Motor neuron (in vitro differentiated cells): ENCODE measurements around the gene LOXL1. TPM values are rescaled to one million over a fixed set of nuclear protein-coding genes. Genes with fewer than 3 reads are reported as not detected.
"Not testable (repeated sequence)": the region's sequence is repeated elsewhere in the genome, so short reads cannot be mapped to it uniquely, and the experiment has no call there.

Experiments used
- ATAC-seq, 8 experiments: fragments of 200-7000 bp; cut with Tn5 transposase; replicated peaks in 6 of 8; 2 replicates each; pipeline ENCODE4 v1.8.0; 2021; ENCODE audit warnings: mild to moderate bottlenecking in 8 of 8, moderate library complexity in 8 of 8
- H3K27ac ChIP-seq, 2 donors: fragments of 250-450 bp; sonication (Bioruptor Pico); 2 replicates each; pipeline ENCODE4 v1.9.0; 2021; ENCODE audit warnings: antibody characterized with exemption in 2 of 2, mild to moderate bottlenecking in 2 of 2, moderate library complexity in 1 of 2
- H3K4me1 ChIP-seq, 2 donors: fragments of 250-450 bp; sonication (Bioruptor Pico); replicated peaks in 1 of 2; 2 replicates each; pipeline ENCODE4 v1.6.1; 2021; ENCODE audit warnings: antibody characterized with exemption in 2 of 2, mild to moderate bottlenecking in 2 of 2, moderate library complexity in 1 of 2
- H3K4me3 ChIP-seq, 5 donors: fragments of 250-450 bp; sonication (Bioruptor Pico); 2 replicates each; pipeline ENCODE4 v1.9.0; 2021; ENCODE audit warnings: antibody characterized with exemption in 5 of 5, mild to moderate bottlenecking in 5 of 5, moderate library complexity in 4 of 5
- WGBS, 10 experiments: fragments of 450-650 bp; shearing (Covaris generic); methylation state at CpG; one replicate each; pipeline ENCODE4 v1.0.0; 2022; 5-methylcytosine and 5-hydroxymethylcytosine counted together
- in situ Hi-C, 9 experiments: fragments of 400-800 bp; cut with MboI; loops; one replicate each; pipeline ENCODE4 v1.15.0; 2021; ENCODE audit warnings: low sequenced_read_pairs in 9 of 9, low pct_unique_long_range_greater_than_20kb in 2 of 9; ENCODE audit not compliant: unreplicated experiment in 9 of 9
- total RNA-seq, 8 experiments: library from RNA; unstranded; fragments of 300-600 nt; gene quantifications; 2 replicates each; pipeline versions ENCODE4 v1.2.3 to v1.2.4, GENCODE V29; 2022

Gene LOXL1
- total RNA-seq, 8 experiments from 2014 or later, result 4.9 to 35.4 (median 15.0) TPM

DNA sequence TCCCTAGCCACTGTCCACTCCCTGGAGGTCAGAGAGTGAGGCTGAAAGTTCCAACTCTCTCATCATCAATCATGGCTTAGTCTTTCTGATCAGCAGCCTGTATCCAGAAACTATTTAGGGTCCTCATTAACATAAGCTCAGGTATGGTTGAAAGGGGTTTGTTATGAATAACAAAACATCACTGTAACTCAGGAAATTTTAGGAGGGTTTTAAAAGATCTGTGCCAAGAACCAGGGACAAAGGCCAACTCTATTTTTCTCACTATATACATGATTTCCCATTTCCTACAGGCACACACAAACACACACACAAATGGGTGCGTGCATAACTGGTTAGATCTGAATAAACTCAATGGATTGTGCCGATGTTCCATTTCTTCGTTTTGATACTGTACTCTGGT lies 42.2 kb downstream of the LOXL1 start:
- Histone ChIP-seq H3K4me1 (peaks cover 13 to 16% of the 10 kb centered on the region in 2 donors), H3K27ac (no peak overlapping the region), H3K4me3 (no peak overlapping the region)
- 84 to 100% (median 93%) methylated on average over 1 to 3 of the region's 3 CpGs; no CpG with 5 or more reads in 3 of the 10 experiments for WGBS, 10 experiments
- in situ Hi-C loops, result loop anchor here in 2 of 9 experiments (25.0 kb wide), 2 partner anchors 344 to 369 kb away; no protein-coding TSS in a partner anchor
- no peak for ATAC-seq

DNA sequence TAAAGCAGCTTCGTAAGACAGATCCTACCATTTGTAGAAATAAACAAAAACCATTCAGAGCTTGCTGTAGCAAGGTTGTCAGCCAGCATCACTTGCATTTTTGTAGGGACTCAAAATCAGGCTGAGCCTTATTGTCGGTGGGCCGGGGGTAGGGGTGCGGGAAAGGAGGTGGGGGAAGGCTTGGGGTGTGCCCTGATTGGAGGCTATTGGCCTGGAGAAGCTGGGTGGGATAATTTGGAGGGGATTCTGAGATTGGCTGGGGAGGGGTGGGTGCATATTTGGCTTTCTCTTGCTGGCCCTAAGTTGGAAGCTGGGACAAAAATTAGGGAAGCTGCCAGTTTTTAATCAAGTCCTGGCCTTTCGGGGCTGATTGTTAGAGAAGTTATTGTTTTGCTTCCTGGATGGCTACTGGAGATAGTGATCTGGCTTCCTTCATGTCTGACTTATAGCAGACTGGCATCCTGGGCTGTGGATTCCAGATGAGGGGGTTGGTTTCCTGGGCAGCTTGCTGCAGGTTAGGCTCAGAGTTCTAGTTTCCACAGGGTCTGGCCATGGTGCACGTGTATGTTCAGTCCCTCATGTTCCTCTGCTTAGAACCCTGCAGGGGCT lies 43.0 kb downstream of the LOXL1 start:
- ATAC-seq, result no peak
- peaks cover 13 to 16% of the 10 kb centered on the region in 2 donors for H3K4me1 ChIP-seq
- WGBS, 10 experiments, result 50 to 92% (median 72%) methylated on average over 1 to 3 of the region's 6 CpGs; no CpG with 5 or more reads in 4 of the 10 experiments
- in situ Hi-C loops, result loop anchor here in 2 of 9 experiments (25.0 kb wide), 2 partner anchors 343 to 368 kb away; no protein-coding TSS in a partner anchor
- H3K27ac ChIP-seq, result no peak overlapping the region
- H3K4me3 ChIP-seq, result no peak overlapping the region

DNA sequence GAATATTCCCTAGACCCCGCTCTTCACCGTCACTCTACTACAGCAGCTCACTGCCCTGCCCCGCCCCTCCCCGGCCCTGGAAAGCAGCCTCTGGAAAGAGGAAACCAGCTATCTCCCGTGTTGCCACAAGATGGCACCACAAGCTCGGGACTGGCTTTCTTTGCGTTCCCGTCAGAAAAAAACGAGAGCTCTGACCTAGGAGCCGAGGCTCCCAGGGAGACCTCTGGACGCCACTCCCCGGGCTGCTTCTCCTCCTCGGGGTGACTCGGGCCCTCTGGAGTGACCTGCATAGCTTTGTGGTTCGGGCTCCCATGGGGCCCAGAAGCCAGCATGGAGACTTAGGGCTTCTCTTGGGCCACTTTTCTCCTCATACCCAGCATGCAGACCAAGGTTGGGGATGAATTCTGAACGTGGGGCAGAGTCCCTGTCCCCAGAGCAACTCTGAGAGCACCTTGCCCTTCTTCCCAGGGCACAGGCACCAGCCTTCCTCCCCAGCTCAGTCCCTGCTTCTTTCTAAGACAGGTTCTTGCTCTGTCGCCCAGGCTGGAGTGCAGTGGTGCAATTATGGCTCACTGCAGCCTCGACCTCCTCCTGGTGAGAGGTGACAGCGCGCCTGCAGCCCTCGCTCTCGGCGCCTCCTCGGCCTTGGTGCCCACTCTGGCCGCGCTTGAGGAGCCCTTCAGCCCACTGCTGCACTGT lies 46.9 kb downstream of the LOXL1 start:
- no peaks in the 10 kb centered on the region for H3K4me1 ChIP-seq
- H3K27ac ChIP-seq, result no peak overlapping the region
- WGBS, 10 experiments, result 0% methylated on average over 1 to 5 of the region's 26 CpGs; no CpG with 5 or more reads in 8 of the 10 experiments
- ATAC-seq, result peak; percentile 91 to 98 (median 93)
- in situ Hi-C loops, result loop anchor here in 2 of 9 experiments (25.0 kb wide), 2 partner anchors 339 to 364 kb away; no protein-coding TSS in a partner anchor
- no peak overlapping the region for H3K4me3 ChIP-seq

DNA sequence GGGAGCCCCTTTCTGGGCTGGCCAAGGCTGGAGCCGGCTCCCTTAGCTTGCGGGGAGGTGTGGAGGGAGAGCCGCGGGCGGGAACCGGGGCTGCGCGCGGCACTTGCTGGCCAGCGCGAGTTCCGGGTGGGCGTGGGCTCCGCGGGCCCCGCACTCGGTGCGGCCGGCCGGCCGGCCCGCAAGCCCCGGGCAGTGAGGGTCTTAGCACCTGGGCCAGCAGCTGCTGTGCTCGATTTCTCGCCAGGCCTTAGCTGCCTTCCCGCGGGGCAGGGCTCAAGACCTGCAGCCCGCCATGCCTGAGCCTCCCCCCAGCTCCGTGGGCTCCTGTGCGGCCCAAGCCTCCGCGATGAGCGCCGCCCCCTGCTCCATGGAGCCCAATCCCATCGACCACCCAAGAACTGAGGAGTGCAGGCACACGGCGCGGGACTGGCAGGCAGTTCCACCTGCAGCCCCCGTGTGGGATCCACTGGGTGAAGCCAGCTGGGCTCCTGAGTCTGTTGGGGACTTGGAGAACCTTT lies 47.5 kb downstream of the LOXL1 start:
- not testable (repeated sequence) for H3K4me3 ChIP-seq, ATAC-seq, H3K4me1 ChIP-seq, H3K27ac ChIP-seq
- 96 to 100% (median 99%) methylated on average over 3 to 18 of the region's 39 CpGs; no CpG with 5 or more reads in 6 of the 10 experiments for WGBS, 10 experiments
- in situ Hi-C loops, result loop anchor here in 2 of 9 experiments (25.0 kb wide), 2 partner anchors 339 to 364 kb away; no protein-coding TSS in a partner anchor

DNA sequence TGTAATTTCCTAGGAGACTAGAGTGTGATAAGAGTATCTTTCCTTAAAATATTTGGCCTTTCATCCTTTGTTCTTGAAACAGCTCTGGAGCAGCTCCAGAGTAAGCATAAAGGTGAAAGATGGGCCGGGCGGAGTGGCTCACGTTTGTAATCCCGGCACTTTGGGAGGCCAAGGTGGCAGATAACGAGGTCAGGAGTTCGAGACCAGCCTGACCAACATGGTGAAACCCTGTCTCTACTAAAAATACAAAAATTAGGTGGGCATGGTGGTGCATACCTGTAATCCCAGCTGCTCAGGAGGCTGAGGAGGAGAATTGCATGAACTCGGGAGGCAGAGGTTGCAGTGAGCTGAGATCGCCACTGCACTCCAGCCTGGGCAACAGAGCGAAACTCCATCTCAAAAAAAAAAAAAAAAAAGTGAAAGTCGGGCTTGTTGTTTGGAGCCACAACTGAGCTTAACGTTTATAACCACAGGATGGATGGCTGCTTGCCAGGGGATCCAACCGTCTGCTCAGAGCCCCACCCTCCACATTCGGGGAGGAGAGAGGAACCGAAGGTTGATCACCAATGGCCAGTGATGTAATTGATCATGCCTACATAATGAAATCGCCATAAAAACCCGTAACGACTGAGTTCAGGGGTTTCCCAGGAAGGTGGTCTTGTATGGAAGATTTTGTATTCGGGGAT lies 49.3 kb downstream of the LOXL1 start:
- in situ Hi-C loops, H3K27ac ChIP-seq, H3K4me3 ChIP-seq, H3K4me1 ChIP-seq: not testable (repeated sequence)
- 0 to 80% (median 62%) methylated on average over 1 to 14 of the region's 18 CpGs for WGBS, 10 experiments
- peak in 2 of 8 experiments; percentile 14 to 30 for ATAC-seq

DNA sequence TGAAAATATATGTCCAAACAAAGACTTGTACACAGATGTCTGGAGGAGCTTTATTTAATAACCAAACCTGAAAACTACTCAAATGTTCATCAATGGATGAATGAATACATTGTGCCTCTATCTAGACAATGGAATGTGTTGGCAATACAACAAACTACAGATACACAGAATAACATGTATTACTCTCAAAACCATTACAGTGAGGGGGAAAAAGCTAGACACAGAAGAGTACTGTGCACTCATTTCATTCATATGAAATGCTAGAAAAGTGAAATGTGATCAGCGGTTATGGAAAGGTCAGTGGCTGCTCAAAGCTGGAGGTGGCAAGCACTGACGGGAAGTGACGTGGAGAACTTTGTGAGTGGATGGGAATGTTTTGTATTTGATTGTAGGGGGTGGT lies 52.6 kb downstream of the LOXL1 start:
- ATAC-seq, result no peak
- WGBS, 10 experiments, result 79 to 100% (median 93%) methylated on average over 1 to 3 of the region's 3 CpGs; no CpG with 5 or more reads in 3 of the 10 experiments
- in situ Hi-C loops, result no loop called here
- no peak overlapping the region for H3K27ac ChIP-seq
- no peak overlapping the region for H3K4me3 ChIP-seq
- peaks cover 0 to 9% of the 10 kb centered on the region in 2 donors for H3K4me1 ChIP-seq

DNA sequence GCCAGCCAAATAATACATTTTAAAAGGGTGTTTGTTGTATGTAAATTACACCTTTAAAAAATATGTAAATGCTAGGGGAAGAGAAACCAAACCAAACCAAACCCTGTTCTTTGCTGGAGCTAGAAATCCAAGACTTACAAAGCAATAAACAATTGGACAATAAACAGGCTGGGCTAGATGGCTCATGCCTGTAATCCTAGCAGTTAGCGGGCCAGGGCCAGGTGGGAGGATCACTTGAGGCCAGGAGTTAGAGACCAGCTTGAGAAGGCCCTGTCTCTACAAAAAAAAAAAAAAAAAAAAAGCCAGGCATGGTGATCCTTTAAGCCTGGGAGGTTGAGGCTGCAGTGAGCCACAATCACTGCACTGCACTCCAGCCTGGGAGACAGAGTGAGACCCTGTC lies 53.4 kb downstream of the LOXL1 start:
- Histone ChIP-seq H3K4me1 (peaks cover 0 to 9% of the 10 kb centered on the region in 2 donors), H3K27ac (no peak overlapping the region), H3K4me3 (no peak overlapping the region)
- in situ Hi-C loops, result no loop called here
- ATAC-seq, result no peak
- WGBS, 10 experiments, result 43 to 100% (median 80%) methylated on average over 1 of the region's 1 CpG; no CpG with 5 or more reads in 1 of the 10 experiments

DNA sequence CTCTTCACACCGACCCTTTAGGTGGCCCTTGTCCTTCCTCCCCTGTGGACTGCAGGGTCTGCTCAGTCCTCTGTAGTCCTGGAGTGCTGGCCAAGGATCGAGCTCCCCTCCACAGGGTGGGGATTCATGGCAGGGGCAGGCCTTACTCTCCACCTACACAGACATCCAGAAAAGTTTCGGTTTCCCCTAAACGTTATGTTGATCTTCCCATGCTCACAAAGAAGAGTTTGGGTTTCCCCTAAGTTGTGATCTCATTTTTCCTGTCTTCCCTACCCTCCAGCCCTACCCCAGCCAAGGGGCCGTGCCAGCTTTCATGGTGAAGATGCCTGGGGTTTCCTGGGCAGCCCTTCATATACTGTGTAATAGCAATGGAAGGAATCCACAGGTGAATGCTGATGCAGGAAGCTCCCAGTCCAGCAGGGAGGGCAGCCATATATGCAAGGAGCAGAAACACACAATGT lies 55.5 kb downstream of the LOXL1 start:
- no peak overlapping the region for H3K4me3 ChIP-seq
- in situ Hi-C loops, result no loop called here
- H3K27ac ChIP-seq, result no peak overlapping the region
- ATAC-seq, result peak in 3 of 8 experiments; percentile 1 to 18 (median 4)
- peaks cover 17 to 26% of the 10 kb centered on the region in 2 donors for H3K4me1 ChIP-seq
- WGBS, 10 experiments, result 0 to 83% (median 45%) methylated on average over 1 to 5 of the region's 5 CpGs; no CpG with 5 or more reads in 2 of the 10 experiments

DNA sequence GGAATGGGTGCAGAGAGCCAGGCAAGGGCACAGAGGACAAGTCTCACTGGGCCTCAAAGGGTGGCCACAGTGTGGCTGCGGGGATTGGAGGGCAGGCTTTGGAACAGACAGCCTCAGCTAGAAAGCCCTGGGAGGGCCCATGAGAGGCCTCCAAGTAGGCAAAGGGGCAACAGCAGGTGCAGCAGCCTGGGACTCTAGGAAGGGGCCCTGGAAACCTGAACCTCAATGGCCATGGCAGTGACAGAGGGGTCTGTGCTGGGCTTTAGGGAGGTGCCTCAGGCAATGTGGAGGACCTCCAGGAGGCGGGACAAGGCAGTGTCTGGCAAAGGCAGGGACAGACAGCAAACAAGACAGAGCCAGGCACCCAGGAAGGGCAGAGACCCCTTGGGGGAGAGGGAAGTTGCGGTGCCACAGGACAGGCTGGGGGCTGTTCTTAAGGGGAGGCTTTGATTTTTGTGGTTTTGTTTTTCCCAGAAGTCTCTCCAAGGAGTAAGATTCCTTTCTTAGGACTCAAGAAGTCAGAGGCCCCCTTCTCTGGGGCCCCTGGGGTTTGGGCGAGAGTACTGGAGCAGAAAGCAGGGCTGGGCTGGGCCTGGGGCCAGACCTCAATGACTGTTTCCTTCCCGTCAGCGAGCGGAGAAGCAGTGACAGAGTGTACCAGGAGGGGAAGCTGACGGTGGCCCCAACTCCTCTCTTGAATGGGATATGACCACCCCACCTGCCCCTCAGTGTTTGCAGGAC lies 56.1 kb downstream of the LOXL1 start:
- in situ Hi-C loops, result no loop called here
- 0 to 100% (median 55%) methylated on average over 1 to 2 of the region's 8 CpGs; no CpG with 5 or more reads in 4 of the 10 experiments for WGBS, 10 experiments
- peak; percentile 26 to 88 (median 67) for ATAC-seq
- Histone ChIP-seq H3K27ac (no peak overlapping the region), H3K4me1 (peaks cover 18 to 26% of the 10 kb centered on the region in 2 donors), H3K4me3 (no peak overlapping the region)

DNA sequence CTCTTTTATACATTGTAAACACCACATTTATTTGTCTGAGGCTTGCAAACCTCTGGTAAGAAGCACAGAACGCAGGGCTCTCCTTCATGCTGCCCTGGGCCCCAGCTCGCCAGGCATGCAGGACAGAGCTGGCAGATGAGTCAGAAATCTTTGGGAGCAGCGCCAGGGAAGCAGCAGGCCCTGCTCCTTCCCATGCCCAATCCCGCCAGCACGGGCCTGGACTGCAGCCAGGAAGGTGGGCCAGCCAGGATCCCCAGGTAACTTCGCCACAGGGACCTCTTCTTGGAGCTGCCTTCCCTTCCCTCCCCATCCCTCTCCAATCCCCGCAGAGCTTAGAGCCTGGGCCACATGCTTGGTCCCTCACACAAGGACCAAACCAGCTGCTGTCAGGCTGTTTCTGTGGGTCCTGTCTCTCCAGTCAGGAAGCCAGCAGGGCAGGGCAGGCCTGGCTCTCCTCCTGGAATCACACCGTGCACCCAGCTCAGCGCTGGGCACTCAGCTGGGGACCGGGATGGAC lies 57.0 kb downstream of the LOXL1 start:
- 10 to 92% (median 68%) methylated on average over 1 to 4 of the region's 10 CpGs; no CpG with 5 or more reads in 6 of the 10 experiments for WGBS, 10 experiments
- peak in 4 of 8 experiments; percentile 16 to 56 (median 40) for ATAC-seq

DNA sequence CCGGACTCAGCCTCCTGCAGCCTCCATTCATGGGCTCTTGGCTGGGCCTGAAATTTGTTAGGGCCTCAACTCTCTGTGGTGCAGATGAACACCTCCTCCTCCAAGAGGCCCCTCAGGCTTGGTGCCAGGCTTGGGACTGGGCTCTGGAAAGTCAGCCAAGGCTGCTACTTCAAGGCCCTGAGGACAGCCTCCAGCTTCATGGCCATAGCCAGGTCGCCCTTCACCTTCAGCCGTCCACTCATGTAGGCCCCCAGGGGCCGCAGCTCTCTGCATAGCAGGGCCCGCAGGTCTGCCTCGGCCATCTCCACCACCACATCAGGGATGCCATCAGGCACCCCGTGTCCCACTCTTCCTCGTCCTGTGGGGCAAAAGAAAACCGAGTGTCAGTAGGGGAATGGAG lies 57.5 kb downstream of the LOXL1 start:
- Histone ChIP-seq H3K27ac (no peak overlapping the region), H3K4me3 (no peak overlapping the region), H3K4me1 (peaks cover 18 to 26% of the 10 kb centered on the region in 2 donors)
- WGBS, 10 experiments, result 83 to 100% (median 100%) methylated on average over 1 to 3 of the region's 9 CpGs; no CpG with 5 or more reads in 5 of the 10 experiments
- ATAC-seq, result no peak
- in situ Hi-C loops, result no loop called here

More for the DNA sequence above, 57.0 kb downstream of the LOXL1 start:
- in situ Hi-C loops, result no loop called here
- no peak overlapping the region for H3K27ac ChIP-seq
- H3K4me1 ChIP-seq, result peaks cover 18 to 26% of the 10 kb centered on the region in 2 donors
- no peak overlapping the region for H3K4me3 ChIP-seq
